Activated T-cell treated with anti-CD3 and anti-CD28 coated beads, Interleukin-2, amount 50 U/mL, for 72 hours (primary cell): ENCODE measurements around the gene IL17RA. TPM values are rescaled to one million over a fixed set of nuclear protein-coding genes. Genes with fewer than 3 reads are reported as not detected.
"Not testable (repeated sequence)": the region's sequence is repeated elsewhere in the genome, so short reads cannot be mapped to it uniquely, and the experiment has no call there.

ENCODE experiments used
- ATAC-seq, 2 donors: fragments of 150-1000 bp; cut with Tn5 transposase; replicated peaks in 1 of 2; 2 replicates each; pipeline ENCODE4 v1.10.0; 2021; ENCODE audit warnings: moderate library complexity in 2 of 2, mild to moderate bottlenecking in 1 of 2
- DNase-seq, 2 donors: peaks; one replicate each; pipeline ENCODE4 v3.0.0; 2021 to 2022; ENCODE audit warnings: mixed read lengths in 1 of 2
- H3K27ac Mint-ChIP-seq: one replicate; pipeline ENCODE4 v1.8.0; 2022; ENCODE audit warnings: mild to moderate bottlenecking, moderate library complexity, mixed read lengths
- H3K27me3 Mint-ChIP-seq: one replicate; pipeline ENCODE4 v1.8.0; 2022; ENCODE audit warnings: low read depth, mixed read lengths
- H3K36me3 Mint-ChIP-seq, 2 donors: one replicate each; pipeline ENCODE4 v1.8.0; 2022; ENCODE audit warnings: mixed read lengths in 2 of 2, mild to moderate bottlenecking in 1 of 2; ENCODE audit not compliant: insufficient read depth in 2 of 2
- H3K4me1 Mint-ChIP-seq: one replicate; pipeline ENCODE4 v1.8.0; 2022; ENCODE audit warnings: low read depth, mixed read lengths
- H3K4me3 Mint-ChIP-seq, 2 donors: one replicate each; pipeline ENCODE4 v1.8.0; 2022; ENCODE audit warnings: mild to moderate bottlenecking in 2 of 2, mixed read lengths in 2 of 2, moderate library complexity in 2 of 2
- H3K9me3 Mint-ChIP-seq, 2 donors: one replicate each; pipeline ENCODE4 v1.8.0; 2022; ENCODE audit warnings: mixed read lengths in 2 of 2
- total RNA-seq, 2 donors: library from RNA; stranded (reverse); gene quantifications; one replicate each; pipeline ENCODE4 v1.2.3, GENCODE V29; 2022

Gene IL17RA, protein sequence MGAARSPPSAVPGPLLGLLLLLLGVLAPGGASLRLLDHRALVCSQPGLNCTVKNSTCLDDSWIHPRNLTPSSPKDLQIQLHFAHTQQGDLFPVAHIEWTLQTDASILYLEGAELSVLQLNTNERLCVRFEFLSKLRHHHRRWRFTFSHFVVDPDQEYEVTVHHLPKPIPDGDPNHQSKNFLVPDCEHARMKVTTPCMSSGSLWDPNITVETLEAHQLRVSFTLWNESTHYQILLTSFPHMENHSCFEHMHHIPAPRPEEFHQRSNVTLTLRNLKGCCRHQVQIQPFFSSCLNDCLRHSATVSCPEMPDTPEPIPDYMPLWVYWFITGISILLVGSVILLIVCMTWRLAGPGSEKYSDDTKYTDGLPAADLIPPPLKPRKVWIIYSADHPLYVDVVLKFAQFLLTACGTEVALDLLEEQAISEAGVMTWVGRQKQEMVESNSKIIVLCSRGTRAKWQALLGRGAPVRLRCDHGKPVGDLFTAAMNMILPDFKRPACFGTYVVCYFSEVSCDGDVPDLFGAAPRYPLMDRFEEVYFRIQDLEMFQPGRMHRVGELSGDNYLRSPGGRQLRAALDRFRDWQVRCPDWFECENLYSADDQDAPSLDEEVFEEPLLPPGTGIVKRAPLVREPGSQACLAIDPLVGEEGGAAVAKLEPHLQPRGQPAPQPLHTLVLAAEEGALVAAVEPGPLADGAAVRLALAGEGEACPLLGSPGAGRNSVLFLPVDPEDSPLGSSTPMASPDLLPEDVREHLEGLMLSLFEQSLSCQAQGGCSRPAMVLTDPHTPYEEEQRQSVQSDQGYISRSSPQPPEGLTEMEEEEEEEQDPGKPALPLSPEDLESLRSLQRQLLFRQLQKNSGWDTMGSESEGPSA
- total RNA-seq, result 10 to 100 TPM; 19.5 to 23.5 TPM

DNA sequence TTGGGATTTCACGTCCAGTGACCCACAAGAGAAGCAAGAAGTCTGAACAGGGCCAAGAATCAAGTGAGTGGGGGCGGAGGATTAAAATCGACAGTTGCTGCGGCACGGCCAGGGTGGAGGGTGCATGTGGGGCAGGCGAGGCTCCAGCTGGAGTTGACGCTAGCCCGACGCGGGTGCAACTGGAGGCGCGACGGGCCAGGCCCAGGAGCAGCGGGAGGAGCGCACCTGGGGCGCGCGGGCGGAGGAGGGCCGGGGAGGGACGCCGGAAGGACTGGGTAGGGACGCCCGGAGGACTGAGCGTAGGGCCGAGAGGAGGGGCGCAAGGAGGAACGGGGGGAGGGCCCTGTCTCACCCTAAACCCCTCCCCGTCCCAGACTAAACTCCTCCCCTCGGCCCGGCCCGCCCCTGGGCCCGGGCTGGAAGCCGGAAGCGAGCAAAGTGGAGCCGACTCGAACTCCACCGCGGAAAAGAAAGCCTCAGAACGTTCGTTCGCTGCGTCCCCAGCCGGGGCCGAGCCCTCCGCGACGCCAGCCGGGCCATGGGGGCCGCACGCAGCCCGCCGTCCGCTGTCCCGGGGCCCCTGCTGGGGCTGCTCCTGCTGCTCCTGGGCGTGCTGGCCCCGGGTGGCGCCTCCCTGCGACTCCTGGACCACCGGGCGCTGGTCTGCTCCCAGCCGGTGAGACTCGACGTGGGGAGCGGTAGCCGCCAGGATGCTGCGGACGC lies at the start of gene IL17RA:
Gene IL17RA (plus strand): TSS at position 447 of the 723 bp plus-strand sequence. CDS start 92 bp downstream, at position 539.
- DNase-seq (peak; percentile 95 to 97), ATAC-seq (peak; percentile 95 to 96)
- H3K4me1 Mint-ChIP-seq, result peaks cover 52% of the 10 kb centered on the region
- H3K27ac Mint-ChIP-seq, result peak within 1 kb of the TSS; percentile 80
- peak within 1 kb of the TSS; percentile 88 to 89 for H3K4me3 Mint-ChIP-seq
- peaks cover 1% of the 10 kb centered on the region in 2 donors for H3K36me3 Mint-ChIP-seq
- H3K9me3 Mint-ChIP-seq, result no peaks in the 10 kb centered on the region
- no peaks in the 10 kb centered on the region for H3K27me3 Mint-ChIP-seq

DNA sequence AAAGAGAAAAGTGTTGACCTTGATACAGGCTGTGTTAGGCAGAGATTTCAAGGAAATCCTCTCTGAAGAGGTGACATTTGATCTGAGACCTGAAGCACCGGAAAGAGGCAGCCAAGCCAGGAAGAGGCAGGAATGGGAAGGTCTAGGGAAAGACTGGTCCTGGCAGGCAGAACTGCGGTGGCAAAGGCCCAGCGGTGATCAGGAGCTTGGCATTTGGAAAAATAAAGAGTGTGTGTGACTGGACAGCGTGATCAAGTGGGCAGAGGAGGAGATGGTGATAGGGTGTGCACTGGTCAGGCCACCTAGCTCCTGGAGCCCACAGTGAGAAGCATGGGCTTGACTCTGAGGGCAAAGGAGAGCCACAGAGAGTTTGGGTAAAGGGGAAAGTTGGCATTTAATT lies 49.6 kb upstream of the IL17RA start:
- Mint-ChIP-seq H3K27me3 (peaks cover 26% of the 10 kb centered on the region), H3K4me1 (no peaks in the 10 kb centered on the region), H3K9me3 (no peaks in the 10 kb centered on the region), H3K27ac (no peak overlapping the region), H3K36me3 (peaks cover 0 to 3% of the 10 kb centered on the region in 2 donors), H3K4me3 (peak overlapping the region; percentile 13 to 66)
- no peak for ATAC-seq
- no peak for DNase-seq

DNA sequence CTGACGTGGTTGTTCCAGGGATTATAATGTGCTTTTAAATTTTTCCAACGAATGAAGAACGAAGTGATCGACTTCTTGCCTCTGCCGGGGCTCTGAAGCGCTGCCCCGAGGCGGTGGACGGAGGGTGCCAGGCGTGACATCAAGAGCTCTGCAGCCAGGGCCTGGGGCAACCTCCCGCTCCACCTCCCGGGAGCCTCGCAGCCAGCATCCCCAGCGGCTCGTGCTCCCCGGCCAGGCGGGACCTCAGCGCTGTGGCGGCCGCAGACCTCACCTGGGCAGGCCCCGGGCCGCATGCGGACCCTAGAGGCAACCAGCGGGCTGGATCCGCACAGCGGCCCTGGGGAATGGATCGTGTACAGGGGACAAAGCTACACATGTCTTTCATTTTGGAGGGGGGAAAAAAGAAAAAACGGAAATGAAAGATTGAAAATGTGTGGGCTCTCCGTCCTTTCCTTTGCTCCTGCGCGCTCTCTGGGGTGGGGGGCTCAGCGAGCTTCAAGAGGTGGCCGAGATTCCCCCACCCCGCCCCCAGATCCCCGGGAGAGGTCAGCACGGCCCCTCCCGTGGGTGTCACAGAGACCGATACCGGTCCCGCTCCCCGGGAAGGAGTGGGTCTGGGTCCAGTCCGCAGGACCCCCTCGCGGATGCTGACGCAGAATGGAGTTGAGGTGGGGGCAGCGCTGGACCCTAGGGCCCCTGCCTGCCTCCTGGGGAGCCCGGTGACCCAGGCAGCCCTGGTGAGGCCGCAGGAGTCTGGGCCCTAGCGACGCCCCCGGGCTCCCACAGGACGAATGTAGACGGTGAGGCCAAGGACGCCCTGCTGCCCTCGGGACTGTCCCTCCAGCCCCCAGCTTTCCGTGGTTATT lies 48.6 kb upstream of the IL17RA start:
- not testable (repeated sequence) for H3K4me1 Mint-ChIP-seq, DNase-seq, H3K36me3 Mint-ChIP-seq, H3K9me3 Mint-ChIP-seq
- Mint-ChIP-seq H3K27ac (peak overlapping the region; percentile 25), H3K4me3 (peak overlapping the region; percentile 66 to 72), H3K27me3 (peaks cover 26% of the 10 kb centered on the region)
- ATAC-seq, result peak; percentile 42 to 63

DNA sequence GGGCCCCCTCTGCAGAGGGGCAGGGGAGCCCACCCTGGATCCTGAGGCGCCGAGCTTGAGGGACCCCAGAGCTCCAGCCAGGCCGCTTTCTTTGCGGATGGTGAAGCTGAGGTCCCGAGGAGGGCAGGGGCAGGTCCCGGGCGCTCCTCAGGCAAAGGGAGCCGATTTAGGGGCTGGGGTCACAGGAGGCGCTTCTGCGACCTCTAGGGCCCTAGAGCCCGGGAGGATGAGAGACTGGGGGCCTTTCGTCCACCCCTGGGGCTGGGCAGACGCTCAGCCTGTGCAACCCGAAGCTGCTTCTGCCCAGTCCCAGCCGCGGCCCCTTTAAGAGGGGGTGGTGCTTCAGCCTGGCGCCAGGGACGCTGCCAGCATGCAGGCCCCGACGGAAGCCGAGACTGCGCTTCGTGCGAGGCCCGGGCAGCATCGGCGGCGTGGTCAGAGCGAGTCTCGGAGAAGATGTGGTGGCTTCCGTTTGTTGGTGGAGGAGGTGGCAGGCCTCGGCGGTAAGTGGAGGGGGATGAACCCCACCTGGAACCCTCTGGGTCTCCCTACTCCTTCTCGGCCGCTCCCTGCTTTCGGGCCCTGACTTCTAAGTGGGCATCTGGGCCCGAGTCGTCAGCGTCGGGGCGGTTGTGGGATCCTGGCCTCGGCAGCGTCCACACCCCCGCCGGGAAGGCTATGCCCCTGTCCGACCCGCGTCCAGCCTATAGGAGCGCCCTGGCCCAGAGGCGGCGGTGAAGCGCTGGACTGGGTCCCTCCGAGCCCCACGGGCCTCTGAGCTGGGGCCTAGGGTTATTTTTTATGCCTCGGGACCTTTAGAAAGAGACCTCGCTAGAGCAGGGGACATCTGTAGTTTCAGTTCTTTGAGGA lies 47.7 kb upstream of the IL17RA start:
- not testable (repeated sequence) for H3K9me3 Mint-ChIP-seq, H3K36me3 Mint-ChIP-seq, H3K4me1 Mint-ChIP-seq, DNase-seq, H3K27ac Mint-ChIP-seq
- peaks cover 26% of the 10 kb centered on the region for H3K27me3 Mint-ChIP-seq
- peak overlapping the region; percentile 14 to 47 for H3K4me3 Mint-ChIP-seq
- ATAC-seq, result peak; percentile 88 to 90

DNA sequence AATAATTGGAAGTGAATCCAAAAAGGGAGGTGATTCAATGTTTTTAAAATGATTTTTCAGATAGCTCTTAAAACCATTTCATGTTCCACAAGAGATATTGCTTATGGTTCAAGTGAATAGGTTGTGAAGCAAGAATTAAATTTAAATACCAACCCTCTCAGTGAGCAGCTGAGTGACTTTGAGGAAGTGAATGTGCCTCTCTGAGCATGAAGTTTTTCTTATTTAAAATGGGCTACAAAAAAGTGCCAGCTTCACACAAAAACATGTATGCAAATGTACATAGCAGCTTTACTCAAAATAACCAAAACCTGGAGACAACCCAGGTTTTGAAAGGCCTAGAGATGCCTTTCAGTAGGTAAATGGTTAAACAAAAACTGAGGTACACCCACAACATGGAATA lies 41.3 kb upstream of the IL17RA start:
- H3K9me3 Mint-ChIP-seq, result no peaks in the 10 kb centered on the region
- no peak overlapping the region for H3K4me3 Mint-ChIP-seq
- H3K27ac Mint-ChIP-seq, result no peak overlapping the region

DNA sequence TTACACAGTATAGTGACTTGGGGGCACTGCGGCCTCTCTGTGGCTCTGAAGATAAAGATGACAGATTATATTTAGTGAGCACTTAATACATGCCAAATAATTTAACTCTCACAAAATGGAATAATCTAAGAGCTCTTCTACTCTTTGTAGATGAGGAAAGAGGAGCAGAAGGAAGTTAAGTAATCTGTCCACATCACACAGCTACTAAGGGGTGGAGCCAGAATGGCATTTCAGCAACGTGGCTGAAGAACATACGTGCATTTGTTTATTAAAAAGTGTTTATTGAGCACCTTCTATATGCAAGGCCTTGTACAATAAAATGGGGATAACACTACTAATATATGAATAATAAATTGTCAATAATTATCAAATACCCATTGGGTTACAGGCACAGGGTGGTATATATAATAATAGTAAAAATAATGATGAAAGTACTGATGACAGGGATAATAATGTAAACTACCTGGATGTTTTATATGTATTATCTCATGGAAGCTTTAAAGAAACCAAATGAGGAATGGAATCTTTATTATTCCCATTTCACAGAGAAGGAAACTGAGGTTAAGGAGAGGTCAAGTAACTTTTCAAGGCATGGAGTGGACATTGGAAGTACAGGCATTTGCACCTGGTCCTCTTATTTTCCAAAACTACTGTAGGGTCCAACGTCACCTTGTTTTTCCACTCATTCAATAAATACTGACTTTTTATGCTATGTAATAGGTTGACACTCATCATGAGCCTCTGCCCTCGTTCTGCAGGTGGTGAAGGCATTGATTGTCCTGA lies 38.0 kb upstream of the IL17RA start:
- DNase-seq, result no peak
- peaks cover 17% of the 10 kb centered on the region for H3K27me3 Mint-ChIP-seq
- no peaks in the 10 kb centered on the region for H3K36me3 Mint-ChIP-seq
- no peak overlapping the region for H3K27ac Mint-ChIP-seq
- no peaks in the 10 kb centered on the region for H3K9me3 Mint-ChIP-seq
- H3K4me1 Mint-ChIP-seq, result peaks cover 10% of the 10 kb centered on the region
- no peak overlapping the region for H3K4me3 Mint-ChIP-seq
- no peak for ATAC-seq

More for the DNA sequence above, 41.3 kb upstream of the IL17RA start:
- peaks cover 6% of the 10 kb centered on the region for H3K4me1 Mint-ChIP-seq
- H3K36me3 Mint-ChIP-seq, result no peaks in the 10 kb centered on the region
- DNase-seq (no peak), ATAC-seq (no peak)
- H3K27me3 Mint-ChIP-seq, result peaks cover 17% of the 10 kb centered on the region

DNA sequence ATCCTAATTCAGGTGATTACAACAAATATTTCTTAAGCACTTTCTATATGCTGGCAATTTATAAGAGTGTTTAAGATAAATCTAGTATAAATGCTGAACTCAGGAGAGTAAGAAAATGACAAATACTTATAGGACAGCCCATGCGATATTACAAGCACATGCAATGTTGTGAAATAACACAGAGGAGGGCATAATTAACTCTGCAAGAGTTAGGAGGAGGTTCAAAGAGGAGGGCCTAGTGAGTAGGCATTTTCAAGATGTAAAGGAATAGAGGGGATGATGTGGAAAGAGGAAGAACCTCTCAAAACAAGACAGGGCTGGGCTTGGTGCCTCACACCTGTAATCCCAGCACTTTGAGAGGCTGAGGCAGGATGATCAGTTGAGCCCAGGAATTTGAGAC lies 37.1 kb upstream of the IL17RA start:
- DNase-seq (no peak), ATAC-seq (no peak)
- H3K27ac Mint-ChIP-seq, result peak overlapping the region; percentile 26
- peaks cover 17% of the 10 kb centered on the region for H3K27me3 Mint-ChIP-seq
- H3K4me3 Mint-ChIP-seq, result no peak overlapping the region
- H3K36me3 Mint-ChIP-seq, result no peaks in the 10 kb centered on the region
- no peaks in the 10 kb centered on the region for H3K9me3 Mint-ChIP-seq
- peaks cover 10% of the 10 kb centered on the region for H3K4me1 Mint-ChIP-seq

DNA sequence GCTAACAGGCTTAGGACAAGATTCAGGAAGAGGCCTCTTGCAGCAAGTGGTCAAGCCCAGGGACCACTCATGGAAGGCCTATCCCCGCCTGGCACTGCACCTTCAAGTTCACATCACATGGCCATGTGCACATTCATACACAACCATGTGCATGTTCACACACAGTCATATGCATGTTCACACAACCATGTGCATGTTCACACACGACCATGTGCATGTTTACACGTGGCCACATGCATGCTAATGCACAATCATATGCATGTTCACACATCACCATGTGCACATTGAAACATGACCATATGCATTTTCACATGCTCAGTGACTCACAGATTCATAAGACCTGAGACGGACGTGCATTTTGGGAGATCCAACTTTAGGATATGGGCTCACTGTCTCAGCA lies 28.7 kb upstream of the IL17RA start:
- ATAC-seq (no peak), DNase-seq (no peak)
- no peaks in the 10 kb centered on the region for H3K27me3 Mint-ChIP-seq
- H3K9me3 Mint-ChIP-seq, result no peaks in the 10 kb centered on the region
- H3K27ac Mint-ChIP-seq, result no peak overlapping the region
- H3K36me3 Mint-ChIP-seq, result no peaks in the 10 kb centered on the region
- no peak overlapping the region for H3K4me3 Mint-ChIP-seq
- peaks cover 4% of the 10 kb centered on the region for H3K4me1 Mint-ChIP-seq

DNA sequence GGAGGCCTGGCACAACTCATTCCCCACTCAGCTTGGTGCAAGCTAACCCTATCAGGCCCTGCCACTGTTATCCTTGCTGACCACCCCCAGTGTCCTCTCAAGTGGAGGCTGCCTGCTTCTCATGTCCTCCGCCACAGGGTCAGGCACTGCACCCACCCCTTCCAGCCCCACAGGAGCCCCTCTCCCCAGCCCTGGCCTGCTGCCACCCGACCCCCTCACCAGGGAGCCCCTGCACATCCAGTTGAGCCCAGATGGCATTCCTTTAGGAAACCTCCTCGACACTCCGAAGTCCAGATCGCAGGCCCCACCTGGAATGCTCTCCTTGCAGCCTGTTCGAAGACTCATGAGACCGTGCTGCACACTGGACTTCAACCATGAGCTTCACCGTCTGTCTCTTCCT lies 28.0 kb upstream of the IL17RA start:
- no peak for ATAC-seq
- Mint-ChIP-seq H3K27me3 (no peaks in the 10 kb centered on the region), H3K4me3 (no peak overlapping the region), H3K27ac (no peak overlapping the region), H3K9me3 (no peaks in the 10 kb centered on the region), H3K36me3 (no peaks in the 10 kb centered on the region), H3K4me1 (peaks cover 4% of the 10 kb centered on the region)
- no peak for DNase-seq

DNA sequence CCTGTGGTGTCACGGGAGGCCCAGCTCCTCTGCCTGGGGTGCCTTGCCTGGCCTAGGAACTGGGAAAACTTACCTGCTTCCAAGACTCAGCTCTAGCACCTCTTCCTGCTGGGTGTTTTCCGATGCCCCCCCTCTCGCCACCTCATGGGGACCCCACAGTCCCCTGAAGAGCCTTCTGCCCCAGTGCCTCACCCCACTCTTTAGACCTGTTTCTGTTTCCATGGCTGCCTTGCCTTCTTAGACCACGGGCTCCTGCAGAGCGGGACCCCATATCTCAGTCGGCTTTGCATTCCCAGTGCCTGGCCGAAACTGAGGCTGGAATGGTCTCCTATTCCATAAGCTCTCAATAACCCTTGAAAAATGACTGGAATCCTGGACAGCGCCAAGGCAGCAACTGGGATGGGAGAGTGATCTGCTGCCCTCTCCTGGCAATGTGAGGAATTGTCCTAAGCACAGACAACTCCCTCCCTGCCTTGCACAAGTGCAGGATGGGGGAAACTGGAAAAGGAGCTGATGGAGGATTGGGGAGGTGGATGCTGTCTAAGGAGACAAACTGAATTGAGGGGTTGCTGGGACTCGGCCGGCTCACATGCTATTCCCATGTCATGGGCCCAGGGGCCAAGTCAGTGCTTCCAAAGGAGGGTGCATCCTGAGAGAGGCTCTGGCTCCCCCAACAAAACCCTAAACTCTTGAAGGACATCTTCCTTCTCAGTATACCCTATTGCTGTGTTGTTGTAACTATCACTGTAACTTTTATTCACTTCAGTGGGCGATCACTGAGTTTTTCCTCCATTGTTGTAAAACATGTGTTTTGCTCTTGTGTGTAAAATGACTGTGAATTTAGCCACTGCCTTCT lies 26.6 kb upstream of the IL17RA start:
- ATAC-seq (peak; percentile 32 to 34), DNase-seq (peak; percentile 45 to 47)
- Mint-ChIP-seq H3K36me3 (no peaks in the 10 kb centered on the region), H3K27me3 (no peaks in the 10 kb centered on the region), H3K4me1 (peaks cover 4% of the 10 kb centered on the region), H3K4me3 (no peak overlapping the region), H3K9me3 (no peaks in the 10 kb centered on the region), H3K27ac (no peak overlapping the region)
